Lower leg skin (tissue), 4 donors: ENCODE data around the gene CHRNG. TPM values are rescaled to one million over a fixed set of nuclear protein-coding genes. Genes with fewer than 3 reads are reported as not detected.

Source experiments
- DNase-seq, 2 donors: peaks; one replicate each; pipeline ENCODE4 v3.0.0-alpha.2; 2019; ENCODE audit warnings: low spot score in 2 of 2
- H3K4me3 ChIP-seq: fragments of 200-600 bp; sonication (generic); 2 replicates; pipeline ENCODE4 v1.5.1; 2017; ENCODE audit warnings: mild to moderate bottlenecking, low read depth; ENCODE audit not compliant: poor library complexity, severe bottlenecking
- CTCF ChIP-seq, 3 donors: fragments of 450-650 bp; IDR thresholded peaks; one replicate each; pipeline ENCODE4 v1.5.1; 2016; ENCODE audit warnings: antibody characterized with exemption in 3 of 3, mild to moderate bottlenecking in 3 of 3, moderate library complexity in 2 of 3
- POLR2A ChIP-seq, 2 donors: fragments of 450-650 bp; IDR thresholded peaks; one replicate each; pipeline ENCODE4 v1.6.1; 2016 to 2017; ENCODE audit warnings: antibody characterized with exemption in 2 of 2, mild to moderate bottlenecking in 1 of 2, moderate library complexity in 1 of 2
- WGBS, 2 donors: methylation state at CpG; one replicate each; pipeline ENCODE4 v1.1.5; 2018; 5-methylcytosine and 5-hydroxymethylcytosine counted together
- intact Hi-C: fragments of 100-400 bp; cut with DNase I; formaldehyde crosslinking; loops from one replicate; pipeline ENCODE4 v1.15.0; 2023; ENCODE audit warnings: low total_unique reads
- total RNA-seq, 4 donors: library from RNA; depleted of rRNA; stranded (reverse); fragments of >200 nt; gene quantifications; one replicate each; pipeline ENCODE4 v1.1.0, GENCODE V29; 2016

CHRNG gene
- total RNA-seq, result not detected

GRCh38 chr2:232539298-232540231 lies at the start of gene CHRNG:
Gene CHRNG (plus strand): TSS chr2:232539692. CDS start chr2:232539748, 56 bp downstream.
- no peak within 1 kb of the TSS for H3K4me3 ChIP-seq
- 56 to 61% methylated on average over 18 to 19 of the region's 23 CpGs for WGBS, 2 donors
- intact Hi-C loops, result no loop called here
- DNase-seq, result peak in 1 of 2 donors; percentile 83
- no peak for TF ChIP-seq POLR2A (IDR thresholded peaks at IDR 0.05)
- no peak for TF ChIP-seq CTCF (IDR thresholded peaks at IDR 0.05)

- intact Hi-C loops, result no loop called here
These were observed 49.0 kb upstream of the CHRNG start for GRCh38 chr2:232490221-232491138.

GRCh38 chr2:232491139-232491780 lies 48.2 kb upstream of the CHRNG start:
- 84 to 94% methylated on average over 11 to 12 of the region's 12 CpGs for WGBS, 2 donors
- intact Hi-C loops, result no loop called here
- H3K4me3 ChIP-seq, result no peak overlapping the region
- TF ChIP-seq CTCF (IDR thresholded peaks at IDR 0.05) (no peak), POLR2A (IDR thresholded peaks at IDR 0.05) (no peak)
- DNase-seq, result no peak

More at GRCh38 chr2:232490221-232491138, 49.0 kb upstream of the CHRNG start:
- H3K4me3 ChIP-seq, result no peak overlapping the region
- 83 to 86% methylated on average over 18 to 30 of the region's 30 CpGs for WGBS, 2 donors
- TF ChIP-seq CTCF (IDR thresholded peaks at IDR 0.05) (no peak), POLR2A (IDR thresholded peaks at IDR 0.05) (no peak)
- no peak for DNase-seq

- no peak for TF ChIP-seq POLR2A (IDR thresholded peaks at IDR 0.05)
- H3K4me3 ChIP-seq, result no peak overlapping the region
- intact Hi-C loops, result no loop called here
- DNase-seq, result no peak
- WGBS, 2 donors, result 60 to 71% methylated on average over 8 of the region's 8 CpGs
These were observed 47.1 kb upstream of the CHRNG start for GRCh38 chr2:232492236-232492848.

- H3K4me3 ChIP-seq, result no peak overlapping the region
- DNase-seq, result no peak
- intact Hi-C loops, result no loop called here
- 86% methylated on average over 18 to 23 of the region's 24 CpGs for WGBS, 2 donors
- TF ChIP-seq POLR2A (IDR thresholded peaks at IDR 0.05) (no peak), CTCF (IDR thresholded peaks at IDR 0.05) (no peak)
These were observed 46.4 kb upstream of the CHRNG start for GRCh38 chr2:232492963-232493700.
